NCI-H345 (cell line): ENCODE measurements around the gene SMG6.
"Not testable (repeated sequence)": the region's sequence is repeated elsewhere in the genome, so short reads cannot be mapped to it uniquely, and the experiment has no call there.

Experiments
- DNase-seq: peaks from one replicate; lab custom pipeline; 2025; lab: John Stamatoyannopoulos, UW

Gene SMG6

DNA sequence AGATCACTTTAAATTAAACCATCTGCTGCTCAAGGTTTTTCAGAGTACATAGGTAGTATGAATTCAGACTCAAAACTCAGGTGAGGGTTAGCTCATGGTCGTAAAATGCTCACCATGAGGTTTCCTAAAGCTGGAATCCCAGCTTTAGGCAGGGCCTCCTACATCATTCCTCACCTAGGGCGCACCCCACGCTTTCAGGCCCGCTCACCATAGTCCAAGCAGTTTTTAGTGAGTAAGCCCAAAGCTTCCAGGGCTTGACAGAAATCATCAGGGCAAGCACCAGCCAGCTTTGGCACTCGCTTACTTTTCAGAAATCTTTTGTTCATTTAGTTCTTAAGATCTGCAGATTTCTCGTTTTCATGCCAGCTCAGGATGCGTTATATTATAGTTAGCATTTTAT, 158.9 kb downstream of the SMG6 start:
- DNase-seq, result no peak

DNA sequence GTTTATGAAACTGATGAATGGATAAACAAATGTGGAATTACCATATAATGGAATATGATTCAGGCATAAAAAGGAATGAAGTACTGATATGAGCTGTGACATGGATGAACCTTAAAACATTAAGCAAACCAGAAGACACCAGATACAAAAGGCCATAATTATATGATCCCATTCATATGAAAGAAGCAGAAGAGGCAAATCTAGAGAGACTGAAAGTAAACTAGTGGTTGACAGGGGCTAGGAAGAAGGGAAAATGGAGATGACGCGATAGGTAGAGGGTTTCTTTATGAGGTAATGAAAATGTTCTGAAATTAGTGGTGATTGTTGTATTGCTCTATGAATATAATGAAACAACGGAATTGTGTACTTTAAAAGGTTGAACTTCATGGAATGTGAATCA, 160.3 kb downstream of the SMG6 start:
- DNase-seq, result no peak

DNA sequence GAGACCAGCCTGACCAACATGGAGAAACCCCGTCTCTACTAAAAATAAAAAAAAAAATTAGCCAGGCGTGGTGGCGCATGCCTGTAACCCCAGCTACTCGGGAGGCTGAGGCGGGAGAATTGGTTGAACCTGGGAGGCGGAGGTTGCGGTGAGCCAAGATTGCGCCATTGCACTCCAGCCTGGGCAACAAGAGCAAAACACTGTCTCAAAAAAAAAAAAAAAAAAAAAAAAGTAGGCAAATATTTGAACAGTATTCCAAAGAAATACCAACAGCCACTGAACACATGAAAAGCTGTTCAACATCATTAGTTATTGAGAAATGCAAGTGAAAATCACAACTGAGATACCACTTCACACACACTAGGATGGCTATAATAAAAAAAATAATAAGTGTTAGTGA, 160.9 kb downstream of the SMG6 start:
- not testable (repeated sequence) for DNase-seq

DNA sequence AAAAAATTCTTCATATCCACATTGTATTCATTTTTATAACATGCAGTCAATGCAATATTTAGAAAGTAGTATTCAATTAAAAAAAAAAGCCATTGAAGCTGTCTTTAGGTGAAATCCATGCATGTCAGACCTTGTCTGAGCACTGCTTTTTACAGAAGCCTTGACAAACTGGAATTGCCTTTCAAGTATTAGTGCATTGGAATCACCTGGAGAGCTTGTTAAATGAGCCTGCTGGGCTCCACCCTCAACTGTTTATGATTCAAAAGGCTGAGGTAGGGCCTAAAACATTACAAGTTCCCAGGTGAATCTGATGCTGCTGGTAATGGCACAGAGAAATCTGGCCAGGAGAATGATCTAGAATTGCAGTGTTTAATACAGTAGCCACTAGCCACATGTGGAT, 162.9 kb downstream of the SMG6 start:
- no peak for DNase-seq

DNA sequence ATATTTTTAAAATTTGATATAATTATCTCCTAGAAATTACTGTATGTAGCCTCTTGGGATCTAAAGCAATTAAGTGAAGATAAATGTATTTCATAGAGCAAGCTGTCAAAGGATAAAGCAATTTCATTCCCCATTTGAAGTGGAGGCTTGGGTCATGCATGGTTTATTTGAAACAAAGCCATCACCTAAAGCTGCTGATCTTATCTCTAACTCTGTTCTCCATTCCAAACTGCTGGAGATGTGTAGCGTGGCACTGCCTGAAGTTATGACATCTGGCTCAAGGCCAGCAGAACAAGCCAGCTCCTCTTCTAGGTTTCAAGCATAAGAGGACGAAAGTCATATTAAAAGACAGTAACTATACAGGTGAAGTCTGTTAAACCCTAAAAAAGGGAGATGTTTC, 164.8 kb downstream of the SMG6 start:
- no peak for DNase-seq

DNA sequence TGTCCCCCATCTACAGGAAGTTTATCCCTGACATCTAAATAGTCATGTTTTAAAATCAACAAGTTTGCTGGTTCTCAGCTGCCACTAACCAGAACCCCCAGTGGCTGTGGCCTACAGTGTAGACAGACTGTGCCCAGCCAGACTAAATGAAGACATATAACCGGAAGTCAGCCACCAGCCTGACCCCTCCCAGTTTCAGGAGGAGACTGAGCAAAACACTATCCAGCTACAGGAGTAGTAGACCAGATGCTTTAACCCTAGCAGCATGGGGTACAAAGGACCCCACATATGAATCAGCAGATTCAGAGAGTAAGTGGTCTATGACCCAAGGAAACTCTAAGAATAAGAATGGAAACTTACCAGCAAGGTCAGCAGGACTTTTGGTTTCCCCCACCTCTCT, 165.3 kb downstream of the SMG6 start:
- no peak for DNase-seq

GRCh38 chr17:2137342-2138098, 166.1 kb downstream of the SMG6 start:
- no peak for DNase-seq

- no peak for DNase-seq
These were observed 167.3 kb downstream of the SMG6 start for GRCh38 chr17:2136241-2136640.

DNA sequence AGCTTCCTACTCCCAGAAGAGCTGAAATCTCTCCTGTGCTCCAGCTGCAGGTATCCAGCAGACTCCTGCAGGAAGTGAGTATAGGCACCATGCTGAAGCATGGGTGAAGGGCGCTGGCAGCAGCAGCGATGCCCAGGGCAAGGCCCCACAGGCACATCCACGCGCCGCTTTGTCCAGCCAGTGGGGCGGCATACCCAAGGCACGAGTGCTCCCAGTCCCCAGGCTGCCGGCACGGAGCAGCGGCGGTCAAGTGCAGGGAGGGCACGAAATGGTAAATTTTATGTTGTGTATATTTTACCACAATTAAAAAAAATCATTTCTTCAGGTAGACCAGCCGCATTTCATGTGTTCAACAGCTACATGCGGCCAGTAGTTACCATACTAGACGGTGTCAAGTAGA, 175.6 kb downstream of the SMG6 start:
- DNase-seq, result no peak

- no peak for DNase-seq
These were observed 178.5 kb downstream of the SMG6 start for GRCh38 chr17:2125013-2125535.

GRCh38 chr17:2124391-2124790, 179.2 kb downstream of the SMG6 start:
- DNase-seq, result no peak

DNA sequence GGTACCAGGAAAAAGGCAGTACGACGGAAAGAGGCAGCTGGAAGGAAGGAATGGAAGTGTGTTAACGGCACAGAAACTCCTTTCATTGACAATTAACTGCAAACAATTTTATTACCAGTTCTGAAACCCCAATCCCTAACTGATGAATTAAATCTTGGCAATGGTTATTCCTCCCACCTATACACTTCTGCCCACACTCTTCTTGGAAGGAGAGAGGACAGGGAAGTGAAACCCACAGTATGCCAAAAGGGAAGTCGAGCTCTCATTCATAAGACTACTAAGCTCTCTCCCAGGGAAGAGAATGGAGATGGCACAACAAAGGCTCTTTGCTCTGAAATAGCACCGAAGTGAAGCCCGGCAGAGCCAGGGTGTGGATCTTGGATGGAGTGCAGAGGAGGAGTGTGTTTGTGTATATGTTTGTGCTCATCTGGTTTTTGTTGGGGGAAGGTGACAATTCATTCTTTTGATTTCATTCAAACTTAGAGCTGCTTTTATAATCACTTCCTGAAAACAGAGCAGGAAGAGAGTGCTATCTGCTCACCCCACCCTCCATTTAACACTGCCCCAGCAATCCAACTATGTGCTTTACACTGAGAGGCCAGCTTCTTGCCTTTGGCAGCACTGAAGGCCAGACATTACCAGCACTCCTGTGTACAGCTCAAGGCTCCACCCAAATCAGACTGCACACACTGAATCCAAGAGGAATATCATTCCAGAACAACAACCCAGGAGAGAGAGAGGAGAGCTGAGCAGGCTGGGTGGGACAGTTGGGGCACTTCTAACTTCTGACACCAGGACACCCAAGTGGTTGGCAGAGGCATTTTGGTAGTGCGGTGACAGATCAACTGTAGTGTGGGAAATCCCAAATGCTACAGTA, 180.0 kb downstream of the SMG6 start:
- DNase-seq, result no peak

DNA sequence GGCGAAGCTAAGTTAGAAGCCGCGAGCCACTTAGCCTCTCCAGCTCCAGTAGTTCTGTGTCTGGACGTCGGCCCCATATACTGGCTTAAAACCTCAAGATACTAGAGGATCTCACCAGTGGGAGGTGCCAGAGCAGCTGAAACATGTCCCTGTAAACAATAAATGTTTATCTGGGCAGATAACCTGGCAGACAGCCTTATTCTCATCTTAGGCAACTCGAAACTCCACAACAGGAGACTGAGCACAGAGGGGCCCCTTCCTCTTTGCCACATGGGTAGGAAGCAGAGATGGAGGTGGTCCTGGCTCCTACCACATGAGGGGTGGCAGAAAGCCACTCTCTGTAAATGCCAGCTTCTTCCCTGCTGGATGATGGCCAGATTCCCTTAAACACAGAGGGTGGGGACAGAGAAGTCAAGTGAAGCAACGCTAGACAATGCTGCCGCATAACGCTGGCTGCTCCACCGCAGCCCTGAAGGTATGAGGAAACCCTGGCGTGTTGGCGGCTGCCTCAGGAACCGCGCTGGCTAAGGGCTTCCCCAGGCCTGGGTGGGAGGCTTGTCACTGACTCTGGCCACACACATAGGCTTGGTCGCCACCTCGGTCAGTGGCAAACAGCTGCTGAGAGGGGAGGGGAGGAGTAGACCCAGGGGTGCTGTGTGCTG, 180.8 kb downstream of the SMG6 start:
- peak; percentile 18 for DNase-seq

- DNase-seq, result no peak
These were observed 182.8 kb downstream of the SMG6 start for GRCh38 chr17:2120586-2121335.

DNA sequence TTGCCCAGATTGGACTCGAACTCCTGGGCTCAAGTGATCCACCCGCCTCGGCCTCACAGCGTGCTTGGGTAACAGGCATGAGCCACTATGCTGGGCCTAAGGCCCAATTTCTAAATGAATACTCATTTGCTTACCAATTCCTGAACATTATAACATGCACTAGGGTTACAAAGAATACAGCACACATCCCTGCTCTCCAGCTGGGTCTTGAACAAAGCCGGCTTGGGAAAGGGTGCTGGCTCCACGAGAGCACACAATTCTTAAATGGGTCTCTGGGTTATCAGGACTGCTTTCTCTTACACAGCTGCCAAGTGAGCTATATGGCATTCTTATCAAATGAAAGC, 190.3 kb downstream of the SMG6 start:
- no peak for DNase-seq

DNA sequence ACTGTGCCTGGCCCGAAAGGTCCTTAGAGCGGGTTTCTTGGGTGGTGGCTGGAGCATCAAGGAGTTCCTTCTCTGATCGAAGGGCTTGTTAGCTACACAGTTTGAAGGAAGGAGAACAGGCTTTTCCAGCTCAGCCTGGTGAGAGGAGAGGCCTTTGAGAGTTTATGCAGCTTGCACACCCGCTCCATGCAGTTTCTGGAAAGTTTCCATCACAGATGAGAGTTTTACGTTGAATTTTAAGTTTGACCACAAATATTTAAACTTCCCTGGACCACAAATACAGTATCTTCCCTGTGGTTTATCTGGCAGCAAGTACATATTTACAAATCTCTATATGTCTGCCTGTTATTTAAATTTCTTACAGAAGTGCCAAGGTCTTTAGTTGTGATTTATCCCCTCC, 191.9 kb downstream of the SMG6 start:
- DNase-seq, result no peak

- DNase-seq, result no peak
These were observed 193.1 kb downstream of the SMG6 start for GRCh38 chr17:2110436-2110835.

DNA sequence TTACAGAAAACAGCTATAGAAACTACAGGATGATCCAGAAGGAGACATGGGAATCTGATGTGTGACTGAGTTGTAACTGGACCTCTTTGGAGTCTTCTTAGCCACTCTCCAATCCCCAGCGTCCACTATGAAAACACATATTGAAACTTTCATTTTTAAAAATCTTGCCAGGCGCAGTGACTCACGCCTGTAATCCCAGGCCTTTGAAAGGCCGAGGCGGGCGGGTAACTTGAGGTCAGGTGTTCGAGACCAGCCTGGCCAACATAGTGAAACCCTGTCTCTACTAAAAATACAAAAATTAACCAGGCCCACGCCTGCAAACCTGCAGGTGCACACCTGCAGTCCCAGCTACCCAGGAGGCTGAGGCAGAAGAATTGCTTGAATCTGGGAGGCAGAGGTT, 195.4 kb downstream of the SMG6 start:
- no peak for DNase-seq

GRCh38 chr17:2107506-2107905, 196.1 kb downstream of the SMG6 start:
- no peak for DNase-seq

DNA sequence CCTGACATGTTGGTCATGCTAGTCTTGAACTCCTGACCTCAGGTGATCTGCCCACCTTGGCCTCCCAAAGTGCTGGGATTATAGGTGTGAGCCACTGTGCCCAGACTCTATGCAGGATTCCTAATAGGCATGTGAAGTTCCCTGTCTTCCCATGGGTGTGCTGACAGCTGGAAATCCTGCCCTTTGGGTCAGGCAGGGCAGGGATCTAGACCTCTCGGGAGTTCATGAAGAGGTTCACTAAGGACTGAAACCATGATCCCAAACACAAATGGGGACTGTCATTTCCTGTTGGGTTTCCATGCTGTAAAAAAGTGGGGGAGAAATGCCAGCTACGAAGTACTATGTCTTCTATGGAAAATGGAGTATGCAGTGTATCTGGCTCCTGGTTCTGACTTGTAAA, 196.5 kb downstream of the SMG6 start:
- no peak for DNase-seq

GRCh38 chr17:2106308-2106955, 197.2 kb downstream of the SMG6 start:
- no peak for DNase-seq

DNA sequence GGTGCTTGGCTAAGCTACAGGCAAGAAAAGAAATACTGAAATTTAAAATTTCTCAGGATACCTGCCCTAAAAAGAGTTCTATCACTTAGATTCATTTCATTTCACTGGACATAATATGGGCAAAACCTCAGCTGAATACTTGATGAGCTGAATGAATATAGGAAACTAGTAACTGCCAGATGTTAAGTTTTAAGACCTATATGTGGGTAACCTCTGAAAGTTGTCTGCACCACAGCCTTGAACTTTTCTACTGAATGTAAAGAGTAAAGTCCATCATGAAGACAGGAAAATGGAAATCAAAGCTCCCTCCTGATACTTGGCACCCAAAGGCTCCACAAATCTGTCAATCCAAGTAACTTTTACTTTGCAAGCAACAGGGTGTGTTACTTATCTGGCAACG, 197.9 kb downstream of the SMG6 start:
- DNase-seq, result no peak
